GM21423 (cell line): Measurements from ENCODE around the gene OAS3.
"Not testable (repeated sequence)": the region's sequence is repeated elsewhere in the genome, so short reads cannot be mapped to it uniquely, and the experiment has no call there.

Experiments
- ATAC-seq: cut with Tn5 transposase; IDR thresholded peaks from one replicate; pipeline ENCODE4 v1.9.1; 2021; ENCODE audit warnings: mild to moderate bottlenecking, moderate library complexity; ENCODE audit not compliant: unreplicated experiment

The OAS3 gene

GRCh38 chr12:112937741-112938719 lies at the start of gene OAS3:
Gene OAS3 (plus strand): TSS chr12:112938474. CDS start chr12:112938531, 57 bp downstream.
- ATAC-seq: peak; percentile 49

- no peak for ATAC-seq
Measured at GRCh38 chr12:112891093-112892024, 46.9 kb upstream of the OAS3 start.

- no peak for ATAC-seq
Measured at GRCh38 chr12:112892856-112893255, 45.4 kb upstream of the OAS3 start.

- ATAC-seq: no peak
Measured at GRCh38 chr12:112894128-112894527, 44.1 kb upstream of the OAS3 start.

- no peak for ATAC-seq
Measured at GRCh38 chr12:112898380-112898779, 39.9 kb upstream of the OAS3 start.

GRCh38 chr12:112900298-112901145 lies 37.8 kb upstream of the OAS3 start:
- ATAC-seq: no peak

- ATAC-seq: no peak
Measured at GRCh38 chr12:112901271-112901670, 37.0 kb upstream of the OAS3 start.

- no peak for ATAC-seq
Measured at GRCh38 chr12:112904571-112904970, 33.7 kb upstream of the OAS3 start.

- no peak for ATAC-seq
Measured at GRCh38 chr12:112905451-112906089, 32.7 kb upstream of the OAS3 start.

GRCh38 chr12:112906712-112907414 lies 31.4 kb upstream of the OAS3 start, which contains the start of gene OAS1:
Gene OAS1 (plus strand): TSS chr12:112906962. CDS start chr12:112907040, 78 bp downstream.
- ATAC-seq: peak; percentile 71

GRCh38 chr12:112907415-112908157 lies 30.7 kb upstream of the OAS3 start:
- ATAC-seq: peak; percentile 38

- ATAC-seq: no peak
Measured at GRCh38 chr12:112908548-112908947, 29.7 kb upstream of the OAS3 start.

- ATAC-seq: no peak
Measured at GRCh38 chr12:112909693-112910092, 28.6 kb upstream of the OAS3 start.

GRCh38 chr12:112913038-112913688 lies 25.1 kb upstream of the OAS3 start:
- no peak for ATAC-seq

- not testable (repeated sequence) for ATAC-seq
Measured at GRCh38 chr12:112913888-112914287, 24.4 kb upstream of the OAS3 start.

GRCh38 chr12:112916270-112916669 lies 22.0 kb upstream of the OAS3 start:
- no peak for ATAC-seq

GRCh38 chr12:112919121-112919520 lies 19.2 kb upstream of the OAS3 start:
- ATAC-seq: no peak

- ATAC-seq: peak; percentile 81
Measured at GRCh38 chr12:112924986-112925385, 13.3 kb upstream of the OAS3 start.
